NCI-H2227 treated with DMSO at 0.1 percent for 48 hours (cell line): ENCODE results near the gene HBQ1.
"Not testable (repeated sequence)": the region's sequence is repeated elsewhere in the genome, so short reads cannot be mapped to it uniquely, and the experiment has no call there.

ENCODE experiments used
- DNase-seq: peaks from one replicate; lab custom pipeline; 2025; lab: John Stamatoyannopoulos, UW

HBQ1 gene

DNA sequence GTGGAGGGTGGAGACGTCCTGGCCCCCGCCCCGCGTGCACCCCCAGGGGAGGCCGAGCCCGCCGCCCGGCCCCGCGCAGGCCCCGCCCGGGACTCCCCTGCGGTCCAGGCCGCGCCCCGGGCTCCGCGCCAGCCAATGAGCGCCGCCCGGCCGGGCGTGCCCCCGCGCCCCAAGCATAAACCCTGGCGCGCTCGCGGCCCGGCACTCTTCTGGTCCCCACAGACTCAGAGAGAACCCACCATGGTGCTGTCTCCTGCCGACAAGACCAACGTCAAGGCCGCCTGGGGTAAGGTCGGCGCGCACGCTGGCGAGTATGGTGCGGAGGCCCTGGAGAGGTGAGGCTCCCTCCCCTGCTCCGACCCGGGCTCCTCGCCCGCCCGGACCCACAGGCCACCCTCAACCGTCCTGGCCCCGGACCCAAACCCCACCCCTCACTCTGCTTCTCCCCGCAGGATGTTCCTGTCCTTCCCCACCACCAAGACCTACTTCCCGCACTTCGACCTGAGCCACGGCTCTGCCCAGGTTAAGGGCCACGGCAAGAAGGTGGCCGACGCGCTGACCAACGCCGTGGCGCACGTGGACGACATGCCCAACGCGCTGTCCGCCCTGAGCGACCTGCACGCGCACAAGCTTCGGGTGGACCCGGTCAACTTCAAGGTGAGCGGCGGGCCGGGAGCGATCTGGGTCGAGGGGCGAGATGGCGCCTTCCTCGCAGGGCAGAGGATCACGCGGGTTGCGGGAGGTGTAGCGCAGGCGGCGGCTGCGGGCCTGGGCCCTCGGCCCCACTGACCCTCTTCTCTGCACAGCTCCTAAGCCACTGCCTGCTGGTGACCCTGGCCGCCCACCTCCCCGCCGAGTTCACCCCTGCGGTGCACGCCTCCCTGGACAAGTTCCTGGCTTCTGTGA is 3.5 kb upstream of the HBQ1 start, which contains the start of gene HBA1:
Gene HBA1, plus strand, starts transcription at position 204 of the 906 bp plus-strand sequence. Its CDS starts 37 bp downstream, at position 241.
- DNase-seq = not testable (repeated sequence)

DNA sequence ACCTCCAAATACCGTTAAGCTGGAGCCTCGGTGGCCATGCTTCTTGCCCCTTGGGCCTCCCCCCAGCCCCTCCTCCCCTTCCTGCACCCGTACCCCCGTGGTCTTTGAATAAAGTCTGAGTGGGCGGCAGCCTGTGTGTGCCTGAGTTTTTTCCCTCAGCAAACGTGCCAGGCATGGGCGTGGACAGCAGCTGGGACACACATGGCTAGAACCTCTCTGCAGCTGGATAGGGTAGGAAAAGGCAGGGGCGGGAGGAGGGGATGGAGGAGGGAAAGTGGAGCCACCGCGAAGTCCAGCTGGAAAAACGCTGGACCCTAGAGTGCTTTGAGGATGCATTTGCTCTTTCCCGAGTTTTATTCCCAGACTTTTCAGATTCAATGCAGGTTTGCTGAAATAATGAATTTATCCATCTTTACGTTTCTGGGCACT is 2.9 kb upstream of the HBQ1 start:
- DNase-seq = peak; percentile 93

DNA sequence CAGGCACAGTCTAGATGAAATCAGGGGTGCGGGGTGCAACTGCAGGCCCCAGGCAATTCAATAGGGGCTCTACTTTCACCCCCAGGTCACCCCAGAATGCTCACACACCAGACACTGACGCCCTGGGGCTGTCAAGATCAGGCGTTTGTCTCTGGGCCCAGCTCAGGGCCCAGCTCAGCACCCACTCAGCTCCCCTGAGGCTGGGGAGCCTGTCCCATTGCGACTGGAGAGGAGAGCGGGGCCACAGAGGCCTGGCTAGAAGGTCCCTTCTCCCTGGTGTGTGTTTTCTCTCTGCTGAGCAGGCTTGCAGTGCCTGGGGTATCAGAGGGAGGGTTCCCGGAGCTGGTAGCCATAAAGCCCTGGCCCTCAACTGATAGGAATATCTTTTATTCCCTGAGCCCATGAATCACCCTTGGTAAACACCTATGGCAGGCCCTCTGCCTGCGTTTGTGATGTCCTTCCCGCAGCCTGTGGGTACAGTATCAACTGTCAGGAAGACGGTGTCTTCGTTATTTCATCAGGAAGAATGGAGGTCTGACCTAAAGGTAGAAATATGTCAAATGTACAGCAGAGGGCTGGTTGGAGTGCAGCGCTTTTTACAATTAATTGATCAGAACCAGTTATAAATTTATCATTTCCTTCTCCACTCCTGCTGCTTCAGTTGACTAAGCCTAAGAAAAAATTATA is 2.1 kb upstream of the HBQ1 start:
- no peak for DNase-seq

DNA sequence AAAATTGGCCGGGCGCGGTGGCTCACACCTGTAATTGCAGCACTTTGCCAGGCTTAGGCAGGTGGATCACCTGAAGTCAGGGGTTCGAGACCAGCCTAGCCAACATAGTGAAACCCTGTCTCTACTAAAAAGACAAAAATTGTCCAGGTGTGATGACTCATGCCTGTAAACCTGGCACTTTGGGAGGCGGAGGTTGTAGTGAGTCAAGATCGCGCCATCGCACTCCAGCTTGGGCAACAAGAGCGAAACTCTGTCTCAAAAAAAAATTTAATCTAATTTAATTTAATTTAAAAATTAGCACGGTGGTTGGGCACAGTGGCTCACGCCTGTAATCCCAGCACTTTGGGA is 1.6 kb upstream of the HBQ1 start:
- DNase-seq = no peak

DNA sequence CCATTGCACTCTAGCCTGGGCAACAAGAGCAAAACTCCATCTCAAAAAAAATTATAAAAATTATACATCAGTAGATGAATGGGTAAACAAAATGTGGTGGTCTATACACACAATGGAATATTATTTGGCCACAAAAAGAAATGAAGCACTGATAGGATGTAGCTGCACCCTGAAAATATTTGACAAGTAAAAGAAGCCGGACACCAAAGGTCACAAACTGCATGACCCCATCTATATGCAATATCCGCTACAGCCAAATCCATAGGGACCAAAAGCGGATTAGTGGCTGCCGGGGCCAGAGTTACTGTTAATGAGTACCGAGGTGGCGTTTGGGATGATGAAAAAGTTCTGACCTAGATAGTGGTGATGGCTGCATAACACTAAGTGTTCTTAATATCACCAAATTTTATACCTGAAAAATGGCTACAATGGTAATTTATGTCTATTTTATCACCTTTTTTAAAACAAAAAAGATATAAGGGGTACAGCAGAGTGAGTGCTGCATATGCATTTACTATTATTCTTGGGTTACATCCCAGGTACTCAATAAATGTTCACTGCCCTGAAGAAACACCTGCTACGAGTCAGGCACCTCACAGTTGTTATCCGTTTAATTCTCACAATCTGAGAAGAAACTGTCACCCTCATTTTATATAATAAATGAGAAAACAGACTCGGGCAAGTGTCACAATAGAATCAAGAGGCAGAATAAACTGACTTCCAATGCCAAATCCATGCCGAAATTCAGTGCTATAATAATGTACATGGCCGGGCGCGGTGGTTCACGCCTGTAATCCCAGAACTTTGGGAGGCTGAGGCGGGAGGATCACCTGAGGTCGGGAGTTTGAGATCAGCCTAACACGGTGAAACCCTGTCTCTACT is 807 bp upstream of the HBQ1 start:
- no peak for DNase-seq

DNA sequence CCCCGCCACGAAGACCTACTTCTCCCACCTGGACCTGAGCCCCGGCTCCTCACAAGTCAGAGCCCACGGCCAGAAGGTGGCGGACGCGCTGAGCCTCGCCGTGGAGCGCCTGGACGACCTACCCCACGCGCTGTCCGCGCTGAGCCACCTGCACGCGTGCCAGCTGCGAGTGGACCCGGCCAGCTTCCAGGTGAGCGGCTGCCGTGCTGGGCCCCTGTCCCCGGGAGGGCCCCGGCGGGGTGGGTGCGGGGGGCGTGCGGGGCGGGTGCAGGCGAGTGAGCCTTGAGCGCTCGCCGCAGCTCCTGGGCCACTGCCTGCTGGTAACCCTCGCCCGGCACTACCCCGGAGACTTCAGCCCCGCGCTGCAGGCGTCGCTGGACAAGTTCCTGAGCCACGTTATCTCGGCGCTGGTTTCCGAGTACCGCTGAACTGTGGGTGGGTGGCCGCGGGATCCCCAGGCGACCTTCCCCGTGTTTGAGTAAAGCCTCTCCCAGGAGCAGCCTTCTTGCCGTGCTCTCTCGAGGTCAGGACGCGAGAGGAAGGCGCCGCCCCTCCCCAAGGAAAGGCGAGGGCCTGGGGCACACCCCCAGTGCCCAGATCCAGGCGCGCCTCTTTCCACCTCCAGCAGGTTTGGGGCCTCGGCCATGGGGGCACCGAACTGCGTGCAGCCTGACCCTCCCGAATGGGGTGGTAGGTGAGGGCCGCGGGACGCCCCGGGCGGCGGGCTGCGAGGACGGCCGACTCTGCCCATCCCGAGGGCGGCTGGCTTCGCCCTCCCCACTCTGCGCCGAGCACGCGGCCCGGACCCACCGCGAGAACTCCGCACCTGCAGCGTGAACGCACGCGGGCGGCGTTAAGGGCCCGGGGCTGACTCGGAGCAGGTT is 664 bp downstream of the HBQ1 start:
- peak; percentile 51 for DNase-seq

DNA sequence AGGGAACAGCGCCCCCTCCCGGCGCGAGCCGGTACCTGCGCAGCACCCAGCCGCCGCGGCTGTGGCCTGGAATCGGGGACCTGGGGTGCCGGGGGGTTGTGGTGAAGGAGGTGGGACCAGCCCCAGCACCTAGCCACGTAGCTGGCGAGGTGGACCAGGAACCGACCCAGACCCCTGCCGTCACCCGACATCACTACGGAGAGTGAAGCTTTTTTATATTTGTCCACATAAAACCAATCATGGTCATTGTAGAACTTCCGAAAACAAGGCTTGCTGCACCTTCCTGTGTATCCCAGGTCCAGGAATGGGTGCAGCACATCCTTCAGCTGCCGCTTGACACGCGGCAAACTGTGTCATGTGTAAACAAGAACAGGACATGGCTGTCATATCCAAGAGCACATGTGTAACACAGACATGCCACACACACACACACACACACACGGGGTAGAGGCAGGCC is 1.3 kb downstream of the HBQ1 start:
- DNase-seq = no peak

DNA sequence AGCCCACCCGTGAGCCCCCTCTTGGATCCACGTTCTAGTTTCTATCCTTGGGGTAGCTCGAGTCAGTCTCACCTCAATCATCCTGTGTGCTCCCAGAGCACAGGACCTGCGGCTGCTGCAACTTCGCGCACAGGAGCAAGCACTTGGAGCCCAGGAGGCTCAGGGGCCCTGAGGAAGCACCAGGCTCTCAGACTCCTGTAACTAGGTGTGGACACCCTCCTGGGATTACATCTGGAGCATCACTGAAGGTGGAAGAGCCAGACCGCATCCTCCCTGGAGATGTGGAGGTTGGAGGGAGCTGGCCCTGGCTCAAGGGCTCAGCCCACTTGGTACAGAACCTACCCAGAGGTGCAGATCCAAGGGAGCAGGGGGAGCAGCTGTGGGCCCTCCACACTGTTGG is 2.7 kb downstream of the HBQ1 start:
- DNase-seq = no peak

DNA sequence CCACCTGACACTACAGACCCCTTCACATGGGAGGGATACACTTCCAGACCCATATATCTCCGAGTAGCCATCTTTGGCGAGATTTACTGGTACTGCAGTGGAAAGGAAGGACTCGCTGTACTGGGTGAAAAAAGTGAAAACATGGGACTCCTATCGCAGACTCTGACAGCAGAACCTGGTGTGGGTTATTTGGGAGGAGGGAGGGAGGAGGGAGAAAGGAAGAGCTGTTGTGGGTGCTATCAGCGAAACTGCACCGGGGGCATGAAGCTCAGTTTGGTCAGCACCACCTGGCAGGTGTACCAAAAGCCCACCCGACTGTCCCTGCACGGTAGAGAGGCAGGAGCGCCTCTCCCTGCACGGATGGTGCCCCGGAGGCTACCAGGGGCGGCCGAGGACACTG is 5.0 kb downstream of the HBQ1 start:
- no peak for DNase-seq

DNA sequence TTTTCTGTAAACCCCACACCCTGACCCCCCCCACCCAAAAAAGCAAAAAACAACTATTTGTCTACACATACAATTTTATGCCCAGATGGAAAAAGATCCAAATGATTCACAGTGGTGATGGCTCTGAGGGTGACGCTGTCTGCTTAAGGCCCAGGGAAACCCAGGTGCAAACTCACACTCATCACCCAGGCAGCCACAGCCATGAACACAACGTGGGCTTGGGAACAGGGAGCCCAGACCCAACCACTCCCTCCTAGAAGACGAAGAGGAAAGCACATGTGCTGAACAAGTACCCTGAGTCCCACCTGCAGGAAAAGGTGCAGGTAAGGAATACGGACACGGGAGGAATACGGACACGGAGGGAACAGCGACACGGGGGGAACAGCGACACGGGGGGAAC is 5.4 kb downstream of the HBQ1 start:
- DNase-seq = no peak

DNA sequence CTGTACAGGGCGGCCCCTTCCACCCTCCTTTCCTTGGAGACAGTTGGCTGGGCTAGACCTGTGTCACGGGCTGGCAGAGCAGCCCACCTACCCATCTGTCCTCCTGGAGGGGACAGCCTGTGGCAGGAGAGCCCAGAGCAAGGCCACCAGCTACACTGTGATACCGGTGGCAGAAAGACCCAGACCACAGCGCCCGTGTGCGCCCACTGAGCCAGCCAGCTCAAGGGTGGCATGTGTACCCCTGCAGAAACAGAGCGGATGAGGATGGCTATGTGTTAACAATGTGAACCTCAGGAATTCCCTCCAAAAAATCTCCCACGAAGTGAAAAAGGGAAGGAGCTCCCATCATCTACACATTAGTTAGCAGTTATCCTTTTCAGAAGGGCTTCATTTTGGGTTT is 7.1 kb downstream of the HBQ1 start:
- no peak for DNase-seq

DNA sequence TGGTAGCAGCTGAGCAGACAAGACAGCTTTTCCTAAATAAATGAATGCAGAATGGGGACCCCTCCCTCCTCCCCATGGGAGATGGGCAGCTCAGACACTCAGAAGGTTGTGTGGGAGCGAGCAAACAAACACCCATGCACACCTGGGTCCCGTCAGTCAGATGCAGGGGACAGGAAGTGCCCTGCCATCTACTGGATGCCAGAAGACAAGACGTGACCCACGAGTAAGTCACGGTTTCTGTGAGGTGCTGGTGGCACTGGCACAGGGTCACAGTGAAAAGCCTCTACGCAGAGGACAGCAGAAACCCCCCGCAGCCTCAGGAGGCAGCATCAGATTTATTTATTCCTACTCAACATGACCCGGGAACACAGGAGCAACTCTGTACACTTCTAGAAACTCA is 8.4 kb downstream of the HBQ1 start:
- DNase-seq = no peak

DNA sequence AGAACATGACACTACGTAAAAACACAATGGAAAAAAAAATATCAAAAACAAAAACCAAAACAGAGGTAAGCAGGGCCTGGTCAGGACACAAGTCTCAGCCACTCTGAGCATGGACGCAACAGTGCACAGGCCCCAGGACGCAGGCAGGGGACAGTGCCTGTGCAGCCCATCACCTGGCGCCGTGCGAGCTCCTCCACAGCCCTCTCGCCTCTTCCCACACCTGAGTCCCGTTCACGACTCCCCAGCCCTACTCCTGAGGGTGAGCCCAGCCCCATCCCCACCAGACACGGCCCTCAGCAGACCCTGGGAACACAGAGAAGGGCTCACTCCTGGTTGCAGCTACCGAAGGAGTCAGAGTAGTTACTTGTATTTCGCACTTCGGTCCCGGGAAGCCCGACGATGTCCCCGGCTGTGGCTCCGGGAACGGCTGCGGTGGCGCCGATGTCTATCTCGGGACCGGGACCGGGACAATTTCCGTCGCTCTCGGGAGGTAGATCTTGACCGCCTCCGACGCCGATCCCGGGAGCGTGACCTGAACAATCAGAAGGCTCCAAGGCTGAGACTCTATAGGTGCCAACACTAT is 9.4 kb downstream of the HBQ1 start:
- DNase-seq = no peak

DNA sequence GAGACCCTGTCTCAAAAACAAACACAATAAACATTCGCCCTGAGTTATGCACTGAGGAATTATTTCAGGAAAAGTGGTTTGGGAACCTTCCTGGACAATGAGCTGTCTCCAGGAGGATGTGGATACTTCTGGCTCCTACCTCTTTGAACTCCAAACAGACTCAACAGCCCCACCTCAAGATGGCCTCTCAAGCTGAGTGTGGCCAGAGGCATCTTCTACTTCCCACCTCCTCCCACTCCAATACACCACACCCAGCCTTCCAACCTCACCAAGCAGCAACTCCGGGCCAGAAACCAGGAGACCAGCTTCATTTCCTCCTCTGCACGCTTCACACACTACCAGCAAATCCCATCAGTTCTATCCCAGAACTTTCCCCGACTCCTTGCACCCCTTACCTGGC is 11.6 kb downstream of the HBQ1 start:
- no peak for DNase-seq

DNA sequence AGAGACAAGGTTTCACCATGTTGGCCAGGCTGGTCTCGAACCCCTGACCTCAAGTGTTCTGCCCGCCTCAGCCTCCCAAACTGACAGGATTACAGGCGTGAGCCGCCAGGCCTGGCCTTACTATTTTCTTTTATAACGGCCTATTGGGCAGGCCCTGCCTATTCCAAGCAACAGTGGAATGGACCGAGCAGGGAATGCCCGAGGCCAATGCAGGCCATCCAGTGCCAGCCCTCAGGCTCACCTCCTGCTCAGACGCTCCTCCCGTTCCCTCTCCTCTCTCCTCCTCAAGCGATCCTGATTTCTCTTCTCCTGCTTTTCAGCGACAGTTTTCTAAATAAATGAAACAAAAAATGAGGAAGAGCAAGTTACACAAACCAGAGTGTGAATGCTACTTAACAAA is 12.4 kb downstream of the HBQ1 start:
- no peak for DNase-seq

DNA sequence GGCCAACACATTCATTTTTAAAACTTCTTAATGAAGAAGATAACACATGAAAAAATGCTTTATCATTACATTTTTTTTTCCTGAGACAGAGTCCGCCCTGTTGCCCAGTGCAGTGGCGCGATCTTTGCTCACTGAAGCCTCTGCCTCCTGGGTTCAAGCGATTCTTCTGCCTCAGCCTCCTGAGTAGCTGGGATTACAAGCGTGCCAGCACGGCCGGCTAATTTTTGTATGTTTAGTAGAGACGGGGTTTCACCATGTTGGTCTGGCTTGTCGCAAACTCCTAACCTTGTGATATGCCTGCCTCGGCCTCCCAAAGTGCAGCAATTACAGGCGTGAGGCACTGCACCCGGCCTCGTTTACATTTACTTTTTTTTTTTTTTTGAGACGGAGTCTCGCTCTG is 13.2 kb downstream of the HBQ1 start:
- DNase-seq = no peak

DNA sequence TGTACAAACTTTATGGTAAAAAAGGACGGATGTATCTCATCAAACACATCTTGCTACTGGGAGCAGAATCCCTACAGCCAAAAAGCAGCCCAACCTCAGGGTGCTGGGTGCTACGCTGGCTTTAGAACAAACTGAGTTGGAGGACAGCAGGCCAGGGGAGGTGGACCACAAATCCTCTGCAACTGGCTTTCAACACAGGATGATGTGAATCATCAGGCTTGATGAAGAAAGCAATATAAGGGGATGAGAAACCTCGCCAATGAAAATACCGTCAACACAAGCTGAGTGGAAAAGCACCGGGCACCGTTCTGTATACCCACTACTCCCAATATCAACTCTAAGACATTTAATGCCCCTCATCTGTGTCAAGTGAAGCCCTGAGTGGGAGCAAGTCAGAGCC is 14.3 kb downstream of the HBQ1 start:
- DNase-seq = no peak

DNA sequence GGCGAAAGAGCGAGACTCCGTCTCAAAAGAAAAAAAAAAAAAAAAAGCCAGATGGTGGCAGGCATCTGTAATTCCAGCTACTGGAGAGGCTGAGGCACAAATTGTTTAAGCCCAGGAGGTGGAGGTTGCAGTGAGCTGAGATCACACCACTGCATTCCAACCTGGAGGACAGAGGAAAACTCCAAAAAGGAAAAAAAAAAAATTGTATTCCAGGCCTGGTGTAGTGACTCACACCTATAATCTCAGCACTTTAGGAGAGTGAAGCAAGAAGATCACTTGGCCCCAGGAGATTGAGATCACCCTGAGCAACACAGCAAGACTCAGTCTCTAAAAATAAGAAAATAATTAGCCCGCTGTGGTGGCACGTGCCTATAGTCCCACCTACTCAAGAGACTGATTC is 20.1 kb downstream of the HBQ1 start:
- no peak for DNase-seq

DNA sequence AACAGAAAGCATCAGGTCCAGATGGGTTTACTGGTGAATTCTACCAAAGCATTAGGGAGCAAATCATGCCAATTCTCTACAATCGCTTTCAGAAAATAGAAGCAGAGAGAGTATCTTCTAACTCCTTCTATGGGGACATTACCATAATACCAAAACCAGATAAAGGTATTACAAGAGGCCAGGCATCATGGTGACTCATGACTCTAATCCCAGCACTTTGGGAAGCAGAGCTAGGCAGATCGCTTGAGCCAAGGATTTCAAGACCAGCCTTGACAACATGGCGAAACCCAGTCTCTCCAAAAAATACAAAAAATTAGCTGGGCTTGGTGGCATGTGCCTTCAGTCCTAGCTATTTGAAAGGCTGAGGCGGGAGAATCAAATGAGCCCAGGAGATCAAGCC is 23.0 kb downstream of the HBQ1 start:
- no peak for DNase-seq

DNA sequence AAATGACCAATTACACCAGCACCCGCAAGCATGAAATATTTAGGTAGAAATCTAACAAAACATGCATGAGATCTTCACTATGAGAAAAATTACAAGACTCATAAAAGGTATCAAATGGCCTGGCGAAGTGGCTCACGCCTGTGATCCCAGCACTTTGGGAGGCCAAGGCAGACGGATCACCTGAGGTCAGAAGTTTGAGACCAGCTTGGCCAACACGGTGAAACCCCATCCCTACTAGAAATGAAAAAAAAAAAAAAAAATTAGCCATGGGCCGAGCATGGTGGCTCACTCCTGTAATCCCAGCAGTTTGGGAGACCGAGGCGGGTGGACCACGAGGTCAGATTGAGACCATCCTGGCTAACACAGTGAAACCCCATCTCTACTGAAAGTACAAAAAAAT is 23.8 kb downstream of the HBQ1 start:
- not testable (repeated sequence) for DNase-seq

DNA sequence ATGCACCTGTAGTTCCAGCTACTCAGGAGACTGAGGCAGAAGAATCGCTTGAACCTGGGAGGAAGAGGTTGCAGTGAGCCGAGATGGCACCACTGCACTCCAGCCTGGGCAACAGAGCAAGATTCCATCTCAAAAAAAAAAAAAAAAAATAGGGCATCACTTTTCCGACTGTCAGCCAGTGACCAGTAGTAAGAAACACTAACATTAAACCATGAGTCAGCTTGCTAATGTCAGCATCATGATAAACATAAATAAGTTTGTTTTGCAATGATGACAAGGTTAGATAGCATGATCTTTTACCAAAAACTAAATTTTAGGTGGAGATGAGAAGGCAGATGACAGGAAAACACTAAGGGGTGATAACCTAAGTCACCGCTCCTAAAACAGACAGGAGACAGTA is 29.1 kb downstream of the HBQ1 start:
- DNase-seq = not testable (repeated sequence)
